Adrenal gland (tissue), 12 donors: ENCODE data around the gene JPH2. TPM values are rescaled to one million over a fixed set of nuclear protein-coding genes. Genes with fewer than 3 reads are reported as not detected.

ENCODE experiments used
- DNase-seq, 7 donors: peaks; one replicate each; pipeline ENCODE4 v3.0.0-alpha.2; 2019 to 2020
- H3K27ac ChIP-seq, 5 donors: fragments of 200-600 bp; sonication (generic) in 4 of 5; 1 replicate in 3 of 5; 2 replicates in 2 of 5; pipeline versions ENCODE4 v1.5.1 to v1.8.0; 2016 to 2020; ENCODE audit warnings: mild to moderate bottlenecking in 1 of 5
- H3K27me3 ChIP-seq: fragments of 200-600 bp; 2 replicates; pipeline ENCODE4 v1.8.0; 2021
- H3K36me3 ChIP-seq, 2 donors: fragments of 200-600 bp; replicated peaks in 1 of 2; 1 replicate in 1 of 2; 2 replicates in 1 of 2; pipeline versions ENCODE4 v1.5.1 to v1.8.0; 2018 to 2022
- H3K4me1 ChIP-seq, 2 donors: fragments of 200-600 bp; replicated peaks in 1 of 2; 1 replicate in 1 of 2; 2 replicates in 1 of 2; pipeline versions ENCODE4 v1.5.1 to v1.8.0; 2018 to 2021
- H3K4me3 ChIP-seq, 4 donors: fragments of 200-600 bp; sonication (generic) in 3 of 4; one replicate each; pipeline ENCODE4 v1.5.1; 2016 to 2018
- H3K9me3 ChIP-seq, 3 donors: fragments of 200-600 bp; sonication (generic) in 1 of 3; replicated peaks in 1 of 3; 1 replicate in 2 of 3; 2 replicates in 1 of 3; pipeline versions ENCODE4 v1.5.1 to v1.8.0; 2016 to 2021
- CTCF ChIP-seq, 6 experiments: fragments of 450-650 bp in 4 of 6; fragments of 200-600 bp in 2 of 6; sonication (generic) in 1 of 6; IDR thresholded peaks; 1 replicate in 5 of 6; 2 replicates in 1 of 6; pipeline versions ENCODE4 v1.5.1 to v1.8.0; 2016 to 2021; ENCODE audit warnings: antibody characterized with exemption in 6 of 6, mild to moderate bottlenecking in 2 of 6, moderate library complexity in 1 of 6
- POLR2A ChIP-seq, 2 donors: fragments of 450-650 bp; IDR thresholded peaks; one replicate each; pipeline ENCODE4 v1.6.1; 2017; ENCODE audit warnings: antibody characterized with exemption in 2 of 2, mild to moderate bottlenecking in 2 of 2, moderate library complexity in 1 of 2
- WGBS, 4 donors: extraction: QIAGEN DNeasy Blood & Tissue Kit in 2 of 4; methylation state at CpG; one replicate each; pipeline versions ENCODE4 v1.1.5 to v1.1.7; 2013 to 2017; 5-methylcytosine and 5-hydroxymethylcytosine counted together
- intact Hi-C, 2 donors: fragments of 100-400 bp; cut with DNase I; formaldehyde crosslinking; loops; one replicate each; pipeline versions ENCODE4 v1.14.1 to v1.15.0; 2022 to 2023
- polyA plus RNA-seq, 3 donors: library from polyadenylated mRNA; stranded (reverse); fragments of 200-250 nt in 2 of 3; fragments of 350-450 nt in 1 of 3; fragmentation: Illumina TruSeq in 1 of 3; extraction: RNeasy Lipid Tissue Mini Kit (QIAGEN cat#74804) in 1 of 3; gene quantifications; one replicate each; pipeline ENCODE4 v1.2.3, GENCODE V29; 2013 to 2014
- total RNA-seq, 9 donors: library from RNA; depleted of rRNA in 4 of 9; stranded (reverse); fragments of >200 nt in 4 of 9; fragments of 120-200 nt in 1 of 9; fragmentation: NEBNext Ultra II Directional in 1 of 9; extraction: Animal tissue kit (Norgen Biotek cat#: 25700) in 1 of 9; gene quantifications; one replicate each; pipeline versions ENCODE4 v1.1.0 to v1.2.4, GENCODE V29; 2013 to 2023
- donor health status: healthy with polysubstance abuse.
- donor health status: Bipolar disorder and iron deficiency.
- donor health status: DM: yes; HTN: yes; CAD: no.
- donor health status: DM: no; HTN: no; CAD: no.
- donor health status: DM: no; HTN: no; CAD: no.
- donor health status: DM: yes; HTN: yes; CAD: no.

Gene JPH2
- total and polyA plus RNA-seq, 12 donors: 0.59 to 13.0 (median 3.4) TPM

GRCh38 chr20:44089987-44090674, 96.9 kb downstream of the JPH2 start:
- no peaks in the 10 kb centered on the region for H3K9me3 ChIP-seq
- no peak overlapping the region for H3K4me3 ChIP-seq
- H3K27me3 ChIP-seq: peaks cover 3% of the 10 kb centered on the region
- H3K27ac ChIP-seq: no peak overlapping the region
- 54 to 66% (median 58%) methylated on average over 7 of the region's 7 CpGs for WGBS, 4 donors
- no peak for TF ChIP-seq POLR2A (IDR thresholded peaks at IDR 0.05)
- TF ChIP-seq CTCF (IDR thresholded peaks at IDR 0.05): no peak
- H3K36me3 ChIP-seq: no peaks in the 10 kb centered on the region
- DNase-seq: peak in 5 of 7 donors; percentile 25 to 73 (median 47)
- intact Hi-C loops: loop anchor here (5.0 to 10.0 kb wide), 3 partner anchors 248 to 645 kb away; no protein-coding TSS in a partner anchor
- no peaks in the 10 kb centered on the region for H3K4me1 ChIP-seq

- no peaks in the 10 kb centered on the region for H3K4me1 ChIP-seq
- TF ChIP-seq CTCF (IDR thresholded peaks at IDR 0.05) (no peak), POLR2A (IDR thresholded peaks at IDR 0.05) (no peak)
- H3K27me3 ChIP-seq: no peaks in the 10 kb centered on the region
- DNase-seq: no peak
- intact Hi-C loops: loop anchor here (5.0 to 10.0 kb wide), 3 partner anchors 245 to 643 kb away; no protein-coding TSS in a partner anchor
- H3K4me3 ChIP-seq: no peak overlapping the region
- WGBS, 4 donors: 78 to 84% (median 81%) methylated on average over 4 of the region's 4 CpGs
- no peaks in the 10 kb centered on the region for H3K36me3 ChIP-seq
- H3K27ac ChIP-seq: no peak overlapping the region
- no peaks in the 10 kb centered on the region for H3K9me3 ChIP-seq
Measured at GRCh38 chr20:44087857-44088120, 99.2 kb downstream of the JPH2 start.

GRCh38 chr20:44087051-44087856, 99.7 kb downstream of the JPH2 start:
- WGBS, 4 donors: 80 to 84% (median 81%) methylated on average over 15 of the region's 15 CpGs
- no peaks in the 10 kb centered on the region for H3K4me1 ChIP-seq
- DNase-seq: no peak

More at GRCh38 chr20:44087051-44087856, 99.7 kb downstream of the JPH2 start:
- no peak overlapping the region for H3K27ac ChIP-seq
- no peak overlapping the region for H3K4me3 ChIP-seq
- H3K36me3 ChIP-seq: no peaks in the 10 kb centered on the region
- TF ChIP-seq POLR2A (IDR thresholded peaks at IDR 0.05) (no peak), CTCF (IDR thresholded peaks at IDR 0.05) (no peak)
- H3K27me3 ChIP-seq: no peaks in the 10 kb centered on the region
- H3K9me3 ChIP-seq: no peaks in the 10 kb centered on the region
- intact Hi-C loops: loop anchor here (5.0 to 10.0 kb wide), 3 partner anchors 245 to 642 kb away; no protein-coding TSS in a partner anchor
